Neural cell (in vitro differentiated cells): ENCODE data around the gene DLG2. TPM values are rescaled to one million over a fixed set of nuclear protein-coding genes. Genes with fewer than 3 reads are reported as not detected.

Experiments used
- H2AFZ ChIP-seq: fragments of 200-600, 300-800 bp; sonication (generic), shearing (Covaris generic); 2 replicates; pipeline ENCODE4 v1.6.0; 2014; ENCODE audit warnings: low read depth, mild to moderate bottlenecking, antibody characterized with exemption, low read length, moderate library complexity
- H3F3A ChIP-seq: fragments of 200-600 bp; shearing (Covaris generic); 2 replicates; pipeline ENCODE4 v1.6.1; 2016; ENCODE audit warnings: mild to moderate bottlenecking, moderate library complexity, mixed read lengths, antibody characterized with exemption, low read length; ENCODE audit not compliant: insufficient read depth, poor library complexity, severe bottlenecking
- H3K27ac ChIP-seq: fragments of 200-600, 300-800 bp; sonication (generic), shearing (Covaris generic); 2 replicates; pipeline ENCODE4 v1.5.1; 2014; ENCODE audit warnings: mild to moderate bottlenecking, low read length, moderate library complexity
- H3K27me3 ChIP-seq: fragments of 300-800, 200-600 bp; sonication (generic), shearing (Covaris generic); 2 replicates; pipeline ENCODE4 v1.6.0; 2014; ENCODE audit warnings: mild to moderate bottlenecking, low read depth, low read length, moderate library complexity; ENCODE audit not compliant: insufficient read depth
- H3K36me3 ChIP-seq: fragments of 300-800, 200-600 bp; sonication (generic), shearing (Covaris generic); 2 replicates; pipeline ENCODE4 v1.5.1; 2014; ENCODE audit warnings: mild to moderate bottlenecking, antibody characterized with exemption, low read length, moderate library complexity; ENCODE audit not compliant: insufficient read depth
- H3K4me2 ChIP-seq: fragments of 300-800, 200-600 bp; sonication (generic), shearing (Covaris generic); 2 replicates; pipeline ENCODE4 v1.6.0; 2014; ENCODE audit warnings: mild to moderate bottlenecking, low read length
- H3K4me3 ChIP-seq: fragments of 300-800, 200-600 bp; sonication (generic), shearing (Covaris generic); 2 replicates; pipeline ENCODE4 v1.5.1; 2014; ENCODE audit warnings: mild to moderate bottlenecking, low read length, moderate library complexity
- H3K79me2 ChIP-seq: fragments of 200-600 bp; shearing (Covaris generic); replicated peaks from 2 replicates; pipeline ENCODE4 v1.6.0; 2014; ENCODE audit warnings: mild to moderate bottlenecking, low read length, moderate library complexity; ENCODE audit not compliant: insufficient read depth
- H3K9ac ChIP-seq: fragments of 300-800, 200-600 bp; sonication (generic), shearing (Covaris generic); 2 replicates; pipeline ENCODE4 v1.6.1; 2016; ENCODE audit warnings: mild to moderate bottlenecking, low read length, mixed read lengths
- H3K9me2 ChIP-seq: fragments of 200-600 bp; shearing (Covaris generic); 2 replicates; pipeline ENCODE4 v1.6.1; 2016; ENCODE audit warnings: mild to moderate bottlenecking, low read length, mixed read lengths; ENCODE audit not compliant: insufficient read depth
- H3K9me3 ChIP-seq: fragments of 200-600, 300-800 bp; sonication (generic), shearing (Covaris generic); 2 replicates; pipeline ENCODE4 v1.6.1; 2016; ENCODE audit warnings: mild to moderate bottlenecking, mixed run types, low read length, moderate library complexity, mixed read lengths
- H4K20me1 ChIP-seq: fragments of 200-600 bp; shearing (Covaris generic); 2 replicates; pipeline ENCODE4 v1.6.1; 2016; ENCODE audit warnings: mild to moderate bottlenecking, mixed run types; ENCODE audit not compliant: insufficient read depth
- EP300 ChIP-seq: fragments of 450-650 bp; conservative IDR thresholded peaks from 2 replicates; pipeline ENCODE4 v1.6.1; 2014; ENCODE audit warnings: antibody characterized with exemption, mild to moderate bottlenecking, moderate library complexity; ENCODE audit not compliant: poor library complexity, severe bottlenecking
- EZH2 ChIP-seq: fragments of 200-600, 300-800 bp; shearing (Covaris generic), sonication (generic); IDR thresholded peaks from 2 replicates; pipeline ENCODE4 v1.6.1; 2014; ENCODE audit warnings: antibody characterized with exemption, low read length, borderline replicate concordance, mild to moderate bottlenecking; ENCODE audit not compliant: insufficient read depth, poor library complexity, severe bottlenecking
- MXI1 ChIP-seq: fragments of 450-650 bp; conservative IDR thresholded peaks from 2 replicates; pipeline ENCODE4 v1.6.1; 2014; ENCODE audit warnings: antibody characterized with exemption, mild to moderate bottlenecking; ENCODE audit not compliant: poor library complexity, severe bottlenecking
- POLR2AphosphoS5 ChIP-seq: IDR thresholded peaks from 2 replicates; pipeline ENCODE4 v1.6.1; 2012
- RAD21 ChIP-seq: fragments of 450-650 bp; conservative IDR thresholded peaks from 2 replicates; pipeline ENCODE4 v1.6.1; 2014; ENCODE audit warnings: antibody characterized with exemption, mild to moderate bottlenecking, moderate library complexity
- SMC3 ChIP-seq: fragments of 450-650 bp; conservative IDR thresholded peaks from 2 replicates; pipeline ENCODE4 v1.6.1; 2014; ENCODE audit warnings: antibody characterized with exemption, mild to moderate bottlenecking, moderate library complexity; ENCODE audit not compliant: poor library complexity
- TAF1 ChIP-seq: IDR thresholded peaks from 2 replicates; pipeline ENCODE4 v1.6.1; 2012; ENCODE audit warnings: low read depth
- polyA plus RNA-seq: library from polyadenylated mRNA; depleted of rRNA; stranded (reverse); fragments of >200 nt; gene quantifications from 2 replicates; pipeline ENCODE4 v1.2.3, GENCODE V29; 2014
- TF ChIP-seq, protein P1 (sequence below): fragments of 450-650 bp; IDR thresholded peaks from 2 replicates; pipeline ENCODE4 v1.5.1; 2014; ENCODE audit warnings: antibody characterized with exemption, mild to moderate bottlenecking, moderate library complexity; ENCODE audit not compliant: poor library complexity, severe bottlenecking
- TF ChIP-seq, protein P2 (sequence below): IDR thresholded peaks from 2 replicates; pipeline ENCODE4 v1.6.1; 2012; ENCODE audit warnings: borderline replicate concordance

Gene DLG2
- polyA plus RNA-seq, 1 donor from 2014 or later, result 179 TPM

DNA sequence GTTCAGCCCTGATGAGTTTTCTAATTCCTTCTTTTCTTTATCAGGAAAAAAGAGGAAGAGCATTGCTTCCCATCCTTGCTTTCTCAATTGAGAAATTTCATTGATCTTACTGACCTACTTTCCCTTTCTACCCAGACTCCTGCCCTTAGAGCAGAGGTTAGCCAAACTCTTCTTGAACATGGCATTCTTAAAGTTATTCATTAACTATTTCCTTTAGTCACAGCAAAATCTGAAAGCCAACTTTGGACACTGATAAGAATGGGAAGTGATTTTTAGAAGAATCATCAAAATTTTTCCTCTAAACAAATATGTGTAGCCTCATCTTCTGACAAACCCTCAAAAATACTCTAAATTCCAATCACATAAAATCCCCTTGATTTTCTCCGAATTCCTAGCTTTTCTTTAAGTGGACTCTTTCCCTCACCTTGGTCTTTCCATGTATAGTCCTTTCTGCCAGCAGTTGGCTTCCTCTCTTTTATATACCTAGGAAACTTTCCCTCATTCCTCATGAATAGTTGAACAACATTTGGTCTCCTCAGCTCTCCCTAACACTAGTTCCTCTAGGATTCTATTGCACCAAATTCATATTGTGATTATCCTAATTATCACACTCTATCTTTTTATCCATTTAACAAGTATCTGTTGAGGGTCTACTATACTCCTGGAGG, 1774.2 kb downstream of the DLG2 start:
- Histone ChIP-seq H3F3A (no peaks in the 10 kb centered on the region), H3K9me3 (no peaks in the 10 kb centered on the region), H3K4me3 (no peak overlapping the region), H3K36me3 (no peaks in the 10 kb centered on the region), H3K79me2 (no peaks in the 10 kb centered on the region), H4K20me1 (no peaks in the 10 kb centered on the region), H3K4me2 (no peak overlapping the region), H3K9ac (no peak overlapping the region), H3K27ac (no peak overlapping the region), H3K9me2 (no peaks in the 10 kb centered on the region), H3K27me3 (no peaks in the 10 kb centered on the region), H2AFZ (no peak overlapping the region)
- TF ChIP-seq RAD21, result no peak
- no peak for TF ChIP-seq TAF1
- TF ChIP-seq POLR2AphosphoS5, result no peak
- TF ChIP-seq, protein P1, sequence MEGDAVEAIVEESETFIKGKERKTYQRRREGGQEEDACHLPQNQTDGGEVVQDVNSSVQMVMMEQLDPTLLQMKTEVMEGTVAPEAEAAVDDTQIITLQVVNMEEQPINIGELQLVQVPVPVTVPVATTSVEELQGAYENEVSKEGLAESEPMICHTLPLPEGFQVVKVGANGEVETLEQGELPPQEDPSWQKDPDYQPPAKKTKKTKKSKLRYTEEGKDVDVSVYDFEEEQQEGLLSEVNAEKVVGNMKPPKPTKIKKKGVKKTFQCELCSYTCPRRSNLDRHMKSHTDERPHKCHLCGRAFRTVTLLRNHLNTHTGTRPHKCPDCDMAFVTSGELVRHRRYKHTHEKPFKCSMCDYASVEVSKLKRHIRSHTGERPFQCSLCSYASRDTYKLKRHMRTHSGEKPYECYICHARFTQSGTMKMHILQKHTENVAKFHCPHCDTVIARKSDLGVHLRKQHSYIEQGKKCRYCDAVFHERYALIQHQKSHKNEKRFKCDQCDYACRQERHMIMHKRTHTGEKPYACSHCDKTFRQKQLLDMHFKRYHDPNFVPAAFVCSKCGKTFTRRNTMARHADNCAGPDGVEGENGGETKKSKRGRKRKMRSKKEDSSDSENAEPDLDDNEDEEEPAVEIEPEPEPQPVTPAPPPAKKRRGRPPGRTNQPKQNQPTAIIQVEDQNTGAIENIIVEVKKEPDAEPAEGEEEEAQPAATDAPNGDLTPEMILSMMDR, result no peak
- TF ChIP-seq, protein P2, sequence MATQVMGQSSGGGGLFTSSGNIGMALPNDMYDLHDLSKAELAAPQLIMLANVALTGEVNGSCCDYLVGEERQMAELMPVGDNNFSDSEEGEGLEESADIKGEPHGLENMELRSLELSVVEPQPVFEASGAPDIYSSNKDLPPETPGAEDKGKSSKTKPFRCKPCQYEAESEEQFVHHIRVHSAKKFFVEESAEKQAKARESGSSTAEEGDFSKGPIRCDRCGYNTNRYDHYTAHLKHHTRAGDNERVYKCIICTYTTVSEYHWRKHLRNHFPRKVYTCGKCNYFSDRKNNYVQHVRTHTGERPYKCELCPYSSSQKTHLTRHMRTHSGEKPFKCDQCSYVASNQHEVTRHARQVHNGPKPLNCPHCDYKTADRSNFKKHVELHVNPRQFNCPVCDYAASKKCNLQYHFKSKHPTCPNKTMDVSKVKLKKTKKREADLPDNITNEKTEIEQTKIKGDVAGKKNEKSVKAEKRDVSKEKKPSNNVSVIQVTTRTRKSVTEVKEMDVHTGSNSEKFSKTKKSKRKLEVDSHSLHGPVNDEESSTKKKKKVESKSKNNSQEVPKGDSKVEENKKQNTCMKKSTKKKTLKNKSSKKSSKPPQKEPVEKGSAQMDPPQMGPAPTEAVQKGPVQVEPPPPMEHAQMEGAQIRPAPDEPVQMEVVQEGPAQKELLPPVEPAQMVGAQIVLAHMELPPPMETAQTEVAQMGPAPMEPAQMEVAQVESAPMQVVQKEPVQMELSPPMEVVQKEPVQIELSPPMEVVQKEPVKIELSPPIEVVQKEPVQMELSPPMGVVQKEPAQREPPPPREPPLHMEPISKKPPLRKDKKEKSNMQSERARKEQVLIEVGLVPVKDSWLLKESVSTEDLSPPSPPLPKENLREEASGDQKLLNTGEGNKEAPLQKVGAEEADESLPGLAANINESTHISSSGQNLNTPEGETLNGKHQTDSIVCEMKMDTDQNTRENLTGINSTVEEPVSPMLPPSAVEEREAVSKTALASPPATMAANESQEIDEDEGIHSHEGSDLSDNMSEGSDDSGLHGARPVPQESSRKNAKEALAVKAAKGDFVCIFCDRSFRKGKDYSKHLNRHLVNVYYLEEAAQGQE, result no peak
- no peak for TF ChIP-seq EP300
- TF ChIP-seq MXI1, result no peak
- TF ChIP-seq SMC3, result no peak
- no peak for TF ChIP-seq EZH2

DNA sequence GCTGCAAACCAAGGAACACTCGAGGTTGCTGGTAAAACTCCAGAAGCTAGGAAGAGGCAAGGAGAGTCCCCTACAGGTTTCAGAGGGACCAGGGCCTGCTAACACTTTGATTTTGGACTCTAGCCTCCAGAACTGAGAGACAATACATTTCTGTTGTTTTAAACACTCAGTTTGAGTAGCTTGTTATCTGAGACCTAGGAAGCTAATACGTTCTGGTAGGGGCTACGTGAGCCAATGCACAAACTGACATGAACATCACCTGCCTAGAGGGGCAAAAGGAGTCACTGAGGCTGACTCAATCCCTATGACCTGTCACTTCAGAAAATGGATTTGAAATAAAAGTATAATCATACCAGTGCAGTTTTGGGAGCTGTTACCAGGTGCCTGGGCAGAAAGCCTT, 1775.1 kb downstream of the DLG2 start:
- Histone ChIP-seq H3K27ac (no peak overlapping the region), H3K79me2 (no peaks in the 10 kb centered on the region)
- TF ChIP-seq RAD21, result no peak
- TF ChIP-seq EP300, result no peak
- TF ChIP-seq MXI1, result no peak
- no peak for TF ChIP-seq POLR2AphosphoS5
- no peak for TF ChIP-seq SMC3
- no peak for TF ChIP-seq EZH2

More for the DNA sequence above, 1775.1 kb downstream of the DLG2 start:
- Histone ChIP-seq H3K27me3 (no peaks in the 10 kb centered on the region), H3K4me2 (no peak overlapping the region), H3K4me3 (no peak overlapping the region), H3K9me2 (no peaks in the 10 kb centered on the region), H3K36me3 (no peaks in the 10 kb centered on the region), H2AFZ (no peak overlapping the region), H3K9me3 (no peaks in the 10 kb centered on the region), H3K9ac (no peak overlapping the region), H3F3A (no peaks in the 10 kb centered on the region), H4K20me1 (no peaks in the 10 kb centered on the region)
